ENCODE results near the gene PHACTR1.

PHACTR1 gene

GRCh38 chr6:12803486-12803885 is 86.9 kb downstream of the PHACTR1 start:
- Mint-ChIP-seq H3K4me3 (no peak overlapping the region), H3K4me1 (ENCODE audit: low read depth) (peaks cover 5% of the 10 kb centered on the region), H3K9me3 (no peaks in the 10 kb centered on the region), H3K36me3 (ENCODE audit: low read depth) (no peaks in the 10 kb centered on the region), H3K27me3 (peaks cover 19% of the 10 kb centered on the region), H3K27ac (no peak overlapping the region)
- no peak for DNase-seq

- H3K27ac Mint-ChIP-seq = no peak overlapping the region
- H3K36me3 Mint-ChIP-seq (ENCODE audit: low read depth) = no peaks in the 10 kb centered on the region
- no peak for DNase-seq
- peaks cover 19% of the 10 kb centered on the region for H3K27me3 Mint-ChIP-seq
- no peak overlapping the region for H3K4me3 Mint-ChIP-seq
- peaks cover 5% of the 10 kb centered on the region for H3K4me1 Mint-ChIP-seq (ENCODE audit: low read depth)
- no peaks in the 10 kb centered on the region for H3K9me3 Mint-ChIP-seq
These were observed 88.5 kb downstream of the PHACTR1 start for GRCh38 chr6:12804952-12805645.

GRCh38 chr6:12806136-12806535 is 89.6 kb downstream of the PHACTR1 start:
- Mint-ChIP-seq H3K36me3 (ENCODE audit: low read depth) (no peaks in the 10 kb centered on the region), H3K27ac (no peak overlapping the region), H3K27me3 (peaks cover 19% of the 10 kb centered on the region), H3K4me3 (no peak overlapping the region), H3K9me3 (no peaks in the 10 kb centered on the region), H3K4me1 (ENCODE audit: low read depth) (peaks cover 5% of the 10 kb centered on the region)
- no peak for DNase-seq

GRCh38 chr6:12806796-12807195 is 90.2 kb downstream of the PHACTR1 start:
- Mint-ChIP-seq H3K4me3 (no peak overlapping the region), H3K27ac (no peak overlapping the region), H3K36me3 (ENCODE audit: low read depth) (no peaks in the 10 kb centered on the region)

GRCh38 chr6:12811519-12811918 is 95.0 kb downstream of the PHACTR1 start:
- Mint-ChIP-seq H3K4me1 (ENCODE audit: low read depth) (no peaks in the 10 kb centered on the region), H3K27me3 (peaks cover 6% of the 10 kb centered on the region), H3K9me3 (no peaks in the 10 kb centered on the region), H3K4me3 (no peak overlapping the region), H3K27ac (no peak overlapping the region), H3K36me3 (ENCODE audit: low read depth) (no peaks in the 10 kb centered on the region)
- DNase-seq = no peak

More at GRCh38 chr6:12806796-12807195, 90.2 kb downstream of the PHACTR1 start:
- H3K9me3 Mint-ChIP-seq = no peaks in the 10 kb centered on the region
- no peak for DNase-seq
- peaks cover 19% of the 10 kb centered on the region for H3K27me3 Mint-ChIP-seq
- peaks cover 5% of the 10 kb centered on the region for H3K4me1 Mint-ChIP-seq (ENCODE audit: low read depth)

DNA sequence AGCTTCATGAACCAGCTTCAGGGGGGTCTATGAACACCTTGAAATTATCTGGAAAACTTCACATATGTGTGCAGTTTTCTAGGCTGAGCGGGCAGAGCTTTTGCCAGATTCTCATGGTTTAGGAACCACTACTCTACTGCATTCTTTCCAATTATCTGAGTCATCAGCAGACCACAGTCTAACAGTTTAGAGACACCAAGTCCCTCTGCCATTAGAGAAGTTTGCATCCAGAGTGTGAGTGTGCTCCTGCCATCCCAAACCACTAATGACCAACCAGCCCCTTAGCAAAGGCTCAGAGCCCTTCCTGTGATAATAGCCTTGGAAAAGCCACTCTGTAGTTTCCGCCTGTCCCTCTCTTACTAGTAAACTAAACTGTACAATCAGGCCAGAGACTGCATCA is 96.8 kb downstream of the PHACTR1 start:
- Mint-ChIP-seq H3K9me3 (no peaks in the 10 kb centered on the region), H3K27ac (no peak overlapping the region), H3K27me3 (peaks cover 13% of the 10 kb centered on the region), H3K36me3 (ENCODE audit: low read depth) (no peaks in the 10 kb centered on the region), H3K4me3 (no peak overlapping the region), H3K4me1 (ENCODE audit: low read depth) (no peaks in the 10 kb centered on the region)
- DNase-seq = no peak

GRCh38 chr6:12814015-12814414 is 97.4 kb downstream of the PHACTR1 start:
- peaks cover 13% of the 10 kb centered on the region for H3K27me3 Mint-ChIP-seq
- H3K27ac Mint-ChIP-seq = no peak overlapping the region
- no peak for DNase-seq
- H3K4me1 Mint-ChIP-seq (ENCODE audit: low read depth) = no peaks in the 10 kb centered on the region
- H3K36me3 Mint-ChIP-seq (ENCODE audit: low read depth) = no peaks in the 10 kb centered on the region
- no peaks in the 10 kb centered on the region for H3K9me3 Mint-ChIP-seq
- H3K4me3 Mint-ChIP-seq = no peak overlapping the region

DNA sequence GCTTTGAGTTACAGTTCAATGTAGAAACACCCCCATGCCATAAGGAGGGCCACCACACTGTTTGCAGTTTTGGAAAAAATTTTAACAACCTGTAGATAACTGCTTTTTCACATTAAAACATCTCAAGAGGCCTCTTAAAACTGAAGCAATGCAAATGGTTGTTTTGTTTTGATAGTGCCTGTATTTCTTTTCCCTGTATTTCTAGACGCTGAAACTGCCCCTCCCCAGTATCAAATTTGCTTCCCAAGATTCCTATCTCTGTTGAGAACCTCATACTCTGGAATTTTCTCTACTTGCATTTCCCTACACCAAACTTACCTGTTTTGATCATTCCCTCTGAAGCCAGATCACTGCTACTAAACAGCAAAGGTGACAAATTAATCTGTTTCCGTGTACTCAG is 98.5 kb downstream of the PHACTR1 start:
- no peaks in the 10 kb centered on the region for H3K4me1 Mint-ChIP-seq (ENCODE audit: low read depth)
- no peaks in the 10 kb centered on the region for H3K9me3 Mint-ChIP-seq
- peaks cover 18% of the 10 kb centered on the region for H3K27me3 Mint-ChIP-seq
- H3K36me3 Mint-ChIP-seq (ENCODE audit: low read depth) = no peaks in the 10 kb centered on the region
- H3K4me3 Mint-ChIP-seq = no peak overlapping the region
- no peak for DNase-seq
- H3K27ac Mint-ChIP-seq = no peak overlapping the region

DNA sequence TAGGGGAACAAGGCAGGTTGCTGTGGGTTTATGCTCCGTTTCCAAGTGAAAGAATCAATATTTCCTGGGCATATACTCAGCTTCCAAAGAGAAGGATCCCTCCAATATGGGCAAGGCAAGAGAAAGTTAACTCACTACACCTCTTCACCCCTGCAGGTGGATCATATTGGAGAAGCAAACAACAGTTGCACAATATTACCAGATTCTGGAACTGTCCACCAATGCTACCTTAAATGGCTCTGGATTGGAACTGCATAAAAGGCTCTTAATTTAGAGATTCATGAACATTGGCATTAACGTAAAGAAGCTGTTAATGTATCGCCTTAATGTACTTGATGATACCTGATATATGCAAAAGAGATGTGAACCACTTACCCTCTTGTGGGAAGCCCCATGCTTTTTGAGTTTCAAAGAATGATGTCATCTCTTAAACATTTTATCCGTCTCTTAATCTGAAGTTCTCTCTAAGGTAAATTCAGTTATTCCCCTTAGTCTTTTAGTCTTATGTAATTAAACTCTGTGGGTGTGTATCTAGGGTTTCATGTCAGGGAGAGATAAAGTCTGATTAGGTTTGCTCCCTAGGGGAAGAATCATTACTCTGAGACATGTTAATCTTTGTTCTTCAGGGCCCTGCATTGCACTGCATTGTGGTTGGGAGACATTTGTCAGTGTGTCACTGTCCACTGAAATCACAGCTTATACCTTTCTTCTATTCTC is 99.5 kb downstream of the PHACTR1 start:
- peaks cover 26% of the 10 kb centered on the region for H3K27me3 Mint-ChIP-seq
- no peaks in the 10 kb centered on the region for H3K4me1 Mint-ChIP-seq (ENCODE audit: low read depth)
- H3K36me3 Mint-ChIP-seq (ENCODE audit: low read depth) = no peaks in the 10 kb centered on the region
- H3K9me3 Mint-ChIP-seq = no peaks in the 10 kb centered on the region
- DNase-seq = no peak
- no peak overlapping the region for H3K27ac Mint-ChIP-seq
- no peak overlapping the region for H3K4me3 Mint-ChIP-seq

DNA sequence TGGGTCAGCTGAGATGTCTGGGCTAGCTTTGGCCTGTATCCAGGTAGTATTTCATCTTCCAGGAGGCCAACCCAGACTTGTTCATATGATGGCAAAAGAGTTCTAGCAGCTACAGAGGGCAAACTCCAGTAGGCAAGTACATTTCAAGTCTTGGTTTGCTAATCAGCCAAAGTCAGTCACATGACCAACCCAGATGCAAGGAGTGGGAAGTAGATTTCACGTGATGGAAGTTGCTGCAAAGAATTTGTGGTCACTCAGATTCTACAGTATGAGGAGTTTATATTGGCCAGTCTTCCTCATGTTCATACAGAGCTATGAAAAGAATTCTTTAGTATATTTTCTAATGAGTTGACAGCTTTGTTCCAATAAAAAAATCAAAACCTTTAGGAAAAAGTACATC is 101.8 kb downstream of the PHACTR1 start:
- H3K27me3 Mint-ChIP-seq = peaks cover 37% of the 10 kb centered on the region
- no peak for DNase-seq
- H3K4me1 Mint-ChIP-seq (ENCODE audit: low read depth) = no peaks in the 10 kb centered on the region
- no peak overlapping the region for H3K27ac Mint-ChIP-seq
- no peaks in the 10 kb centered on the region for H3K9me3 Mint-ChIP-seq
- H3K4me3 Mint-ChIP-seq = no peak overlapping the region
- H3K36me3 Mint-ChIP-seq (ENCODE audit: low read depth) = no peaks in the 10 kb centered on the region

GRCh38 chr6:12823847-12824246 is 107.3 kb downstream of the PHACTR1 start:
- DNase-seq = no peak
- Mint-ChIP-seq H3K27me3 (peaks cover 30% of the 10 kb centered on the region), H3K4me3 (no peak overlapping the region), H3K36me3 (ENCODE audit: low read depth) (no peaks in the 10 kb centered on the region), H3K9me3 (no peaks in the 10 kb centered on the region), H3K4me1 (ENCODE audit: low read depth) (no peaks in the 10 kb centered on the region), H3K27ac (no peak overlapping the region)

DNA sequence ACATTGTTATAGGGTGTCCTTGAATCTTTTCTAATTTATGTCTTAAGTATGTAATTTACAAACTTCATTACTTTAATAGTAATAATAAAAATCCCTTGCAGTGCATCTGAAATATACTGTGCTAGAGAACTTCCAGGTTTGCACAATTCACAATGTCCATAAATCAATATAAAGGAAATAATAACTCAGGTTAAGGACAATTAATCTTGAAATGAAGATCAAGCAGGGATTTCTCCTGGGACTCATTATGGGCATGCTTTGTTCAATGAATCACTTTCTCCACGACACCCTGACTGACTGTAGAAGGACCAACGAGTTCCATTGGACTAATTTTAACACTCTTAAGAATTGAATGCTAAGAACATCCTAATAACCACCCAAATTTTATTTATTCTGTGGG is 110.0 kb downstream of the PHACTR1 start:
- Mint-ChIP-seq H3K9me3 (no peaks in the 10 kb centered on the region), H3K27me3 (peaks cover 17% of the 10 kb centered on the region), H3K4me1 (ENCODE audit: low read depth) (no peaks in the 10 kb centered on the region), H3K27ac (no peak overlapping the region), H3K4me3 (no peak overlapping the region), H3K36me3 (ENCODE audit: low read depth) (no peaks in the 10 kb centered on the region)
- DNase-seq = no peak

- no peak overlapping the region for H3K4me3 Mint-ChIP-seq
- H3K27me3 Mint-ChIP-seq = peaks cover 8% of the 10 kb centered on the region
- no peaks in the 10 kb centered on the region for H3K36me3 Mint-ChIP-seq (ENCODE audit: low read depth)
- no peaks in the 10 kb centered on the region for H3K9me3 Mint-ChIP-seq
- no peak for DNase-seq
- no peak overlapping the region for H3K27ac Mint-ChIP-seq
- no peaks in the 10 kb centered on the region for H3K4me1 Mint-ChIP-seq (ENCODE audit: low read depth)
These were observed 111.4 kb downstream of the PHACTR1 start for GRCh38 chr6:12827921-12828320.

GRCh38 chr6:12832226-12832735 is 115.7 kb downstream of the PHACTR1 start:
- Mint-ChIP-seq H3K9me3 (peaks cover 6% of the 10 kb centered on the region), H3K36me3 (ENCODE audit: low read depth) (no peaks in the 10 kb centered on the region), H3K4me3 (no peak overlapping the region), H3K4me1 (ENCODE audit: low read depth) (no peaks in the 10 kb centered on the region), H3K27ac (no peak overlapping the region), H3K27me3 (peaks cover 6% of the 10 kb centered on the region)
- no peak for DNase-seq

- peaks cover 9% of the 10 kb centered on the region for H3K9me3 Mint-ChIP-seq
- H3K27ac Mint-ChIP-seq = no peak overlapping the region
- no peak for DNase-seq
- peaks cover 6% of the 10 kb centered on the region for H3K27me3 Mint-ChIP-seq
- no peaks in the 10 kb centered on the region for H3K36me3 Mint-ChIP-seq (ENCODE audit: low read depth)
- no peak overlapping the region for H3K4me3 Mint-ChIP-seq
- no peaks in the 10 kb centered on the region for H3K4me1 Mint-ChIP-seq (ENCODE audit: low read depth)
These were observed 119.4 kb downstream of the PHACTR1 start for GRCh38 chr6:12836009-12836408.
